ENCODE measurements around the gene KRTAP19-7. TPM values are rescaled to one million over a fixed set of nuclear protein-coding genes. Genes with fewer than 3 reads are reported as not detected.

Gene KRTAP19-7
- total RNA-seq, 1 donor from 2014 or later: not detected

- TF ChIP-seq CTCF (IDR thresholded peaks at IDR 0.05; ENCODE audit: unreplicated experiment): no peak
- no peak for DNase-seq (ENCODE audit: low spot score in 2 of 2, unreplicated experiment in 2 of 2)
- Mint-ChIP-seq H3K27ac (no peak overlapping the region), H3K4me3 (no peak overlapping the region), H3K9me3 (peaks cover 22% of the 10 kb centered on the region), H3K27me3 (ENCODE audit: low read depth) (no peaks in the 10 kb centered on the region), H3K36me3 (no peaks in the 10 kb centered on the region), H3K4me1 (no peaks in the 10 kb centered on the region)
Measured at GRCh38 chr21:30563630-30564029, 2.5 kb upstream of the KRTAP19-7 start.

- Mint-ChIP-seq H3K9me3 (peaks cover 22% of the 10 kb centered on the region), H3K4me1 (no peaks in the 10 kb centered on the region), H3K27me3 (ENCODE audit: low read depth) (no peaks in the 10 kb centered on the region), H3K36me3 (no peaks in the 10 kb centered on the region), H3K27ac (no peak overlapping the region), H3K4me3 (no peak overlapping the region)
- DNase-seq (ENCODE audit: low spot score in 2 of 2, unreplicated experiment in 2 of 2): no peak
- TF ChIP-seq CTCF (IDR thresholded peaks at IDR 0.05; ENCODE audit: unreplicated experiment): no peak
Measured at GRCh38 chr21:30563072-30563471, 2.0 kb upstream of the KRTAP19-7 start.

GRCh38 chr21:30561957-30562356 lies 843 bp upstream of the KRTAP19-7 start:
- DNase-seq (ENCODE audit: low spot score in 2 of 2, unreplicated experiment in 2 of 2): no peak
- H3K36me3 Mint-ChIP-seq: no peaks in the 10 kb centered on the region
- TF ChIP-seq CTCF (IDR thresholded peaks at IDR 0.05; ENCODE audit: unreplicated experiment): no peak
- no peaks in the 10 kb centered on the region for H3K4me1 Mint-ChIP-seq
- H3K4me3 Mint-ChIP-seq: no peak overlapping the region
- peaks cover 26% of the 10 kb centered on the region for H3K9me3 Mint-ChIP-seq
- H3K27ac Mint-ChIP-seq: no peak overlapping the region
- H3K27me3 Mint-ChIP-seq (ENCODE audit: low read depth): no peaks in the 10 kb centered on the region

- H3K4me3 Mint-ChIP-seq: no peak overlapping the region
- H3K4me1 Mint-ChIP-seq: no peaks in the 10 kb centered on the region
- H3K27me3 Mint-ChIP-seq (ENCODE audit: low read depth): no peaks in the 10 kb centered on the region
- no peaks in the 10 kb centered on the region for H3K36me3 Mint-ChIP-seq
- TF ChIP-seq CTCF (IDR thresholded peaks at IDR 0.05; ENCODE audit: unreplicated experiment): no peak
- no peak overlapping the region for H3K27ac Mint-ChIP-seq
- no peak for DNase-seq (ENCODE audit: low spot score in 2 of 2, unreplicated experiment in 2 of 2)
- H3K9me3 Mint-ChIP-seq: peaks cover 53% of the 10 kb centered on the region
Measured at GRCh38 chr21:30555095-30555494, 6.0 kb downstream of the KRTAP19-7 start.

GRCh38 chr21:30552782-30553181 lies 8.3 kb downstream of the KRTAP19-7 start:
- Mint-ChIP-seq H3K27me3 (ENCODE audit: low read depth) (no peaks in the 10 kb centered on the region), H3K9me3 (peaks cover 65% of the 10 kb centered on the region), H3K36me3 (no peaks in the 10 kb centered on the region), H3K27ac (no peak overlapping the region), H3K4me3 (no peak overlapping the region), H3K4me1 (no peaks in the 10 kb centered on the region)
- TF ChIP-seq CTCF (IDR thresholded peaks at IDR 0.05; ENCODE audit: unreplicated experiment): no peak
- DNase-seq (ENCODE audit: low spot score in 2 of 2, unreplicated experiment in 2 of 2): no peak

- no peak within 1 kb of the TSS for H3K27ac Mint-ChIP-seq
- TF ChIP-seq CTCF (IDR thresholded peaks at IDR 0.05; ENCODE audit: unreplicated experiment): no peak
- H3K27me3 Mint-ChIP-seq (ENCODE audit: low read depth): no peaks in the 10 kb centered on the region
- no peak within 1 kb of the TSS for H3K4me3 Mint-ChIP-seq
- H3K4me1 Mint-ChIP-seq: no peaks in the 10 kb centered on the region
- no peak for DNase-seq (ENCODE audit: low spot score in 2 of 2, unreplicated experiment in 2 of 2)
- peaks cover 33% of the 10 kb centered on the region for H3K9me3 Mint-ChIP-seq
- no peaks in the 10 kb centered on the region for H3K36me3 Mint-ChIP-seq
Measured at GRCh38 chr21:30541764-30542163, 19.4 kb downstream of the KRTAP19-7 start, which contains the start of gene KRTAP19-6. Gene KRTAP19-6 (minus strand): TSS chr21:30541864. CDS start chr21:30541833, 31 bp downstream.

Data from mesothelial cell of epicardium (in vitro differentiated cells).